PC-9 (cell line): ENCODE results near the gene KIAA0232. TPM values are rescaled to one million over a fixed set of nuclear protein-coding genes. Genes with fewer than 3 reads are reported as not detected.

Experiments used
- BruUV-seq: library from RNA; stranded (reverse); fragments of 400-500 nt; replicated peaks from 2 replicates; lab custom pipeline; 2021; lab: Mats Ljungman, UMichigan
- CTCF ChIA-PET: fragments of 300-600 bp; sonication (Branson Sonifier 250); formaldehyde crosslinking; loops from one replicate; lab custom pipeline; 2022; ENCODE audit warnings: antibody characterized with exemption; lab: Charles Lee
- POLR2A ChIA-PET: fragments of 300-600 bp; sonication (Branson Sonifier 250); formaldehyde crosslinking; loops from one replicate; lab custom pipeline; 2022; ENCODE audit warnings: antibody characterized with exemption; ENCODE audit not compliant: unreplicated experiment; lab: Charles Lee
- DNase-seq, 2 experiments: peaks; one replicate each; pipeline versions ENCODE4 v3.0.0 to v3.0.0-alpha.2; 2015 to 2022; ENCODE audit warnings: mixed read lengths in 1 of 2
- H2AFZ ChIP-seq: fragments of 200-600 bp; sonication (generic); 2 replicates; pipeline ENCODE4 v1.8.1; 2017; ENCODE audit warnings: antibody characterized with exemption
- H3F3A ChIP-seq: fragments of 200-600 bp; sonication (generic); 2 replicates; pipeline ENCODE4 v1.8.1; 2017; ENCODE audit warnings: antibody characterized with exemption, mild to moderate bottlenecking, low read depth; ENCODE audit not compliant: insufficient read depth
- H3K27ac ChIP-seq: fragments of 200-600 bp; sonication (generic); 2 replicates; pipeline ENCODE4 v1.6.1; 2016; ENCODE audit warnings: mixed run types
- H3K27me3 ChIP-seq: fragments of 200-600 bp; sonication (generic); 2 replicates; pipeline ENCODE4 v1.6.1; 2016; ENCODE audit warnings: low read depth, mixed run types; ENCODE audit not compliant: insufficient read depth
- H3K36me3 ChIP-seq: fragments of 200-600 bp; sonication (generic); 2 replicates; pipeline ENCODE4 v1.6.1; 2016; ENCODE audit warnings: low read depth, mixed run types
- H3K4me1 ChIP-seq: fragments of 200-600 bp; sonication (generic); replicated peaks from 2 replicates; pipeline ENCODE4 v1.6.1; 2016; ENCODE audit warnings: mixed run types; ENCODE audit not compliant: insufficient read depth
- H3K4me2 ChIP-seq: fragments of 200-600 bp; sonication (generic); 2 replicates; pipeline ENCODE4 v1.6.1; 2017; ENCODE audit warnings: mixed run types
- H3K4me3 ChIP-seq: fragments of 200-600 bp; sonication (generic); 2 replicates; pipeline ENCODE4 v1.6.1; 2016; ENCODE audit warnings: mixed run types
- H3K79me2 ChIP-seq: fragments of 200-600 bp; sonication (generic); 2 replicates; pipeline ENCODE4 v1.6.1; 2017; ENCODE audit warnings: low read depth, mixed run types
- H3K9me2 ChIP-seq: fragments of 200-600 bp; sonication (generic); 2 replicates; pipeline ENCODE4 v1.8.1; 2017; ENCODE audit warnings: mild to moderate bottlenecking; ENCODE audit not compliant: insufficient read depth
- H3K9me3 ChIP-seq: fragments of 200-600 bp; sonication (generic); 2 replicates; pipeline ENCODE4 v1.8.1; 2016; ENCODE audit warnings: low read depth; ENCODE audit not compliant: insufficient read depth
- H4K20me1 ChIP-seq: fragments of 200-600 bp; sonication (generic); 2 replicates; pipeline ENCODE4 v1.8.1; 2017; ENCODE audit not compliant: insufficient read depth
- CTCF ChIP-seq: fragments of 200-600 bp; sonication (generic); conservative IDR thresholded peaks from 2 replicates; pipeline ENCODE4 v1.6.1; 2017; ENCODE audit warnings: mixed run types, antibody characterized with exemption, mild to moderate bottlenecking, moderate library complexity
- EZH2 ChIP-seq: fragments of 200-600 bp; sonication (generic); IDR thresholded peaks from 2 replicates; pipeline ENCODE4 v1.8.0; 2017; ENCODE audit warnings: antibody characterized with exemption, low read depth
- intact Hi-C: fragments of 100-400 bp; cut with micrococcal nuclease; formaldehyde crosslinking; loops from one replicate; pipeline ENCODE4 v1.10.0; 2022; ENCODE audit not compliant: unreplicated experiment
- total RNA-seq: library from RNA; stranded (reverse); gene quantifications from 2 replicates; pipeline ENCODE4 v1.2.3, GENCODE V29; 2021

The KIAA0232 gene
- total RNA-seq, 1 experiment from 2014 or later = 24.7 TPM

- H3K27me3 ChIP-seq = no peaks in the 10 kb centered on the region
- H3K4me3 ChIP-seq = no peak overlapping the region
- H3K9me2 ChIP-seq = no peaks in the 10 kb centered on the region
- no peak overlapping the region for H2AFZ ChIP-seq
- no peaks in the 10 kb centered on the region for H3F3A ChIP-seq
- CTCF ChIA-PET = no interaction called here
- 0 out of 2 replicates have a peak, but pooled peaks cover 12% of the 10 kb centered on the region for H3K36me3 ChIP-seq
- no peak for DNase-seq
- intact Hi-C loops = no loop called here
- no peak overlapping the region for H3K4me2 ChIP-seq
- TF ChIP-seq CTCF = no peak
- no peak for TF ChIP-seq EZH2
- H3K79me2 ChIP-seq = no peaks in the 10 kb centered on the region
- H3K9me3 ChIP-seq = no peaks in the 10 kb centered on the region
- POLR2A ChIA-PET = interaction anchor here (0.7 kb wide), 1 partner anchor 194 kb away, joined by 4 read pairs; no protein-coding TSS in a partner anchor
- no peaks in the 10 kb centered on the region for H4K20me1 ChIP-seq
- no TSS peak for BruUV-seq
- H3K4me1 ChIP-seq = no peaks in the 10 kb centered on the region
- no peak overlapping the region for H3K27ac ChIP-seq
Observed at GRCh38 chr4:6880691-6881090, 98.2 kb downstream of the KIAA0232 start.

GRCh38 chr4:6881908-6882307 is 99.4 kb downstream of the KIAA0232 start:
- H3K9me3 ChIP-seq = no peaks in the 10 kb centered on the region
- no peak overlapping the region for H3K4me3 ChIP-seq
- ChIA-PET POLR2A (no interaction called here), CTCF (no interaction called here)
- no peaks in the 10 kb centered on the region for H3F3A ChIP-seq
- H3K79me2 ChIP-seq = no peaks in the 10 kb centered on the region
- H3K36me3 ChIP-seq = 0 out of 2 replicates have a peak, but pooled peaks cover 12% of the 10 kb centered on the region
- no peak for DNase-seq
- H3K4me1 ChIP-seq = no peaks in the 10 kb centered on the region
- H2AFZ ChIP-seq = no peak overlapping the region
- no TSS peak for BruUV-seq
- no peaks in the 10 kb centered on the region for H4K20me1 ChIP-seq
- no peaks in the 10 kb centered on the region for H3K9me2 ChIP-seq
- no peaks in the 10 kb centered on the region for H3K27me3 ChIP-seq
- no peak overlapping the region for H3K4me2 ChIP-seq
- TF ChIP-seq EZH2 = no peak
- no peak for TF ChIP-seq CTCF
- no peak overlapping the region for H3K27ac ChIP-seq
- intact Hi-C loops = no loop called here

GRCh38 chr4:6884341-6884870 is 101.9 kb downstream of the KIAA0232 start:
- Histone ChIP-seq H2AFZ (no peak overlapping the region), H3K27ac (no peak overlapping the region), H3K79me2 (no peaks in the 10 kb centered on the region), H3K4me3 (no peak overlapping the region), H3K4me1 (no peaks in the 10 kb centered on the region), H3K9me2 (no peaks in the 10 kb centered on the region), H3K9me3 (no peaks in the 10 kb centered on the region), H3K27me3 (no peaks in the 10 kb centered on the region), H3K36me3 (0 out of 2 replicates have a peak, but pooled peaks cover 6% of the 10 kb centered on the region), H3F3A (no peaks in the 10 kb centered on the region), H3K4me2 (no peak overlapping the region), H4K20me1 (no peaks in the 10 kb centered on the region)
- TF ChIP-seq CTCF (no peak), EZH2 (no peak)
- DNase-seq = no peak
- intact Hi-C loops = no loop called here
- BruUV-seq = no TSS peak
- CTCF ChIA-PET = no interaction called here
- POLR2A ChIA-PET = interaction anchor here (0.6 kb wide), 1 partner anchor 167 kb away, joined by 7 read pairs; no protein-coding TSS in a partner anchor
